Spinal cord (tissue), 4 donors: ENCODE results near the gene KATNAL2. TPM values are rescaled to one million over a fixed set of nuclear protein-coding genes. Genes with fewer than 3 reads are reported as not detected.

ENCODE experiments used
- polyA plus RNA-seq, 2 donors: library from polyadenylated mRNA; unstranded; fragments of 120-200 nt; gene quantifications; one replicate each; pipeline ENCODE4 v1.2.1, GENCODE V29; 2013; ENCODE audit not compliant: insufficient read length in 2 of 2
- small RNA-seq: library from RNA; depleted of rRNA; stranded (forward); fragments of <200 nt; gene quantifications from one replicate; pipeline ENCODE3, GENCODE V24; 2014; ENCODE audit warnings: low replicate concordance
- total RNA-seq, 2 donors: library from RNA; depleted of rRNA in 1 of 2; stranded (reverse); fragments of 120-200 nt in 1 of 2; fragments of >200 nt in 1 of 2; gene quantifications; one replicate each; pipeline versions ENCODE4 v1.2.3 to v1.2.4, GENCODE V29; 2013 to 2014

The KATNAL2 gene
- total and polyA plus RNA-seq, 4 donors: 6.3 to 9.6 (median 8.2) TPM

Small RNA genes lying within 50 kb of the gene (small RNA-seq; reads per million reads assigned to genes)
- gene AC012254.4: not detected

Other genes starting within 250 kb of the KATNAL2 start
- 1 to 10 TPM; 3.3 to 7.6 TPM for gene ST8SIA5, start 160.5 kb upstream of the KATNAL2 start, total RNA-seq
- 10 to 100 TPM; 24.6 to 26.6 TPM for gene ST8SIA5, start 160.5 kb upstream of the KATNAL2 start, polyA plus RNA-seq
- gene PIAS2, start 95 bp upstream of the KATNAL2 start, total RNA-seq: 10 to 100 TPM; 42.2 to 59.8 TPM
- gene PIAS2, start 95 bp upstream of the KATNAL2 start, polyA plus RNA-seq: 10 to 100 TPM; 26.9 to 33.9 TPM
- not detected for gene ELOA2, start 118.0 kb downstream of the KATNAL2 start, total RNA-seq
- gene ELOA2, start 118.0 kb downstream of the KATNAL2 start, polyA plus RNA-seq: under 1 TPM in 1 of 2 donors, not detected in 1; 0.06 TPM
- 10 to 100 TPM; 46.8 to 51.0 TPM for gene HDHD2, start 232.9 kb downstream of the KATNAL2 start, total RNA-seq
- 10 to 100 TPM; 81.8 to 96.7 TPM for gene HDHD2, start 232.9 kb downstream of the KATNAL2 start, polyA plus RNA-seq